ENCODE data around the gene SWAP70. TPM values are rescaled to one million over a fixed set of nuclear protein-coding genes. Genes with fewer than 3 reads are reported as not detected.
A peak's percentile ranks its signal among the peaks of the same experiment; 100 is the strongest.

Gene SWAP70
- total RNA-seq, 3 donors from 2014 or later (not counting 1 experiment from before 2014, with no cell fraction given), result 11.8 to 14.0 (median 11.9) TPM

GRCh38 chr11:9636691-9637090 lies 27.2 kb upstream of the SWAP70 start:
- Histone ChIP-seq H3K9me3 (ENCODE audit: control insufficient read depth, insufficient read depth, low read length) (no peaks in the 10 kb centered on the region), H3K36me3 (ENCODE audit: control insufficient read depth, insufficient read depth, low read length) (no peaks in the 10 kb centered on the region), H3K4me1 (ENCODE audit: control insufficient read depth, insufficient read depth, low read length) (peaks cover 5% of the 10 kb centered on the region), H3K27ac (ENCODE audit: low read length) (no peak overlapping the region), H3K4me3 (ENCODE audit: low read length) (no peak overlapping the region), H3K27me3 (ENCODE audit: control insufficient read depth, insufficient read depth, low read length) (no peaks in the 10 kb centered on the region)
- H3K4me3 Mint-ChIP-seq, result no peak overlapping the region
- no peak overlapping the region for H3K27ac Mint-ChIP-seq
- intact Hi-C loops (cut with micrococcal nuclease), result no loop called here
- H3K27me3 Mint-ChIP-seq (ENCODE audit: low read depth in 2 of 2), result no peaks in the 10 kb centered on the region
- peaks cover 5 to 10% of the 10 kb centered on the region in 2 donors for H3K4me1 Mint-ChIP-seq
- 94% methylated on average over 1 of the region's 1 CpG for WGBS (ENCODE audit: insufficient coverage)
- no peaks in the 10 kb centered on the region for H3K9me3 Mint-ChIP-seq
- ATAC-seq, result no peak
- no peaks in the 10 kb centered on the region for H3K36me3 Mint-ChIP-seq
- no peak for DNase-seq
- TF ChIP-seq CTCF (IDR thresholded peaks at IDR 0.05), result no peak

GRCh38 chr11:9639099-9639498 lies 24.8 kb upstream of the SWAP70 start:
- H3K4me1 Mint-ChIP-seq, result peaks cover 5 to 10% of the 10 kb centered on the region in 2 donors
- H3K27ac ChIP-seq (ENCODE audit: low read length), result no peak overlapping the region
- no peaks in the 10 kb centered on the region for H3K9me3 ChIP-seq (ENCODE audit: control insufficient read depth, insufficient read depth, low read length)
- no peak overlapping the region for H3K4me3 Mint-ChIP-seq
- TF ChIP-seq CTCF (IDR thresholded peaks at IDR 0.05), result no peak
- H3K9me3 Mint-ChIP-seq, result no peaks in the 10 kb centered on the region
- no peaks in the 10 kb centered on the region for H3K36me3 ChIP-seq (ENCODE audit: control insufficient read depth, insufficient read depth, low read length)
- ATAC-seq (no peak), DNase-seq (no peak)
- intact Hi-C loops (cut with micrococcal nuclease), result no loop called here
- H3K27me3 ChIP-seq (ENCODE audit: control insufficient read depth, insufficient read depth, low read length), result no peaks in the 10 kb centered on the region
- no peaks in the 10 kb centered on the region for H3K36me3 Mint-ChIP-seq
- no peaks in the 10 kb centered on the region for H3K27me3 Mint-ChIP-seq (ENCODE audit: low read depth in 2 of 2)
- H3K4me1 ChIP-seq (ENCODE audit: control insufficient read depth, insufficient read depth, low read length), result peaks cover 5% of the 10 kb centered on the region
- WGBS (ENCODE audit: insufficient coverage), result 85% methylated on average over 4 of the region's 5 CpGs
- H3K4me3 ChIP-seq (ENCODE audit: low read length), result no peak overlapping the region
- no peak overlapping the region for H3K27ac Mint-ChIP-seq

GRCh38 chr11:9639985-9640384 lies 23.9 kb upstream of the SWAP70 start:
- H3K4me3 Mint-ChIP-seq, result no peak overlapping the region

More at GRCh38 chr11:9639985-9640384, 23.9 kb upstream of the SWAP70 start:
- TF ChIP-seq CTCF (IDR thresholded peaks at IDR 0.05), result no peak
- Histone ChIP-seq H3K4me3 (ENCODE audit: low read length) (no peak overlapping the region), H3K36me3 (ENCODE audit: control insufficient read depth, insufficient read depth, low read length) (no peaks in the 10 kb centered on the region), H3K9me3 (ENCODE audit: control insufficient read depth, insufficient read depth, low read length) (no peaks in the 10 kb centered on the region), H3K4me1 (ENCODE audit: control insufficient read depth, insufficient read depth, low read length) (peaks cover 5% of the 10 kb centered on the region), H3K27ac (ENCODE audit: low read length) (no peak overlapping the region), H3K27me3 (ENCODE audit: control insufficient read depth, insufficient read depth, low read length) (no peaks in the 10 kb centered on the region)
- Mint-ChIP-seq H3K36me3 (no peaks in the 10 kb centered on the region), H3K4me1 (peaks cover 5 to 10% of the 10 kb centered on the region in 2 donors), H3K27me3 (ENCODE audit: low read depth in 2 of 2) (no peaks in the 10 kb centered on the region), H3K27ac (no peak overlapping the region), H3K9me3 (no peaks in the 10 kb centered on the region)
- no peak for DNase-seq
- WGBS (ENCODE audit: insufficient coverage), result 20% methylated on average over 1 of the region's 4 CpGs
- ATAC-seq, result peak in 2 of 3 donors; percentile 45 to 88
- intact Hi-C loops (cut with micrococcal nuclease), result no loop called here

All from natural killer cell (primary cell).